NCI-H2227 treated with DMSO at 0.1 percent for 48 hours (cell line): ENCODE results near the gene FAM227A.
"Not testable (repeated sequence)": the region's sequence is repeated elsewhere in the genome, so short reads cannot be mapped to it uniquely, and the experiment has no call there.

Experiments
- DNase-seq: peaks from one replicate; lab custom pipeline; 2025; lab: John Stamatoyannopoulos, UW

The FAM227A gene

GRCh38 chr22:38657045-38657909, 1.1 kb upstream of the FAM227A start:
- no peak for DNase-seq

DNA sequence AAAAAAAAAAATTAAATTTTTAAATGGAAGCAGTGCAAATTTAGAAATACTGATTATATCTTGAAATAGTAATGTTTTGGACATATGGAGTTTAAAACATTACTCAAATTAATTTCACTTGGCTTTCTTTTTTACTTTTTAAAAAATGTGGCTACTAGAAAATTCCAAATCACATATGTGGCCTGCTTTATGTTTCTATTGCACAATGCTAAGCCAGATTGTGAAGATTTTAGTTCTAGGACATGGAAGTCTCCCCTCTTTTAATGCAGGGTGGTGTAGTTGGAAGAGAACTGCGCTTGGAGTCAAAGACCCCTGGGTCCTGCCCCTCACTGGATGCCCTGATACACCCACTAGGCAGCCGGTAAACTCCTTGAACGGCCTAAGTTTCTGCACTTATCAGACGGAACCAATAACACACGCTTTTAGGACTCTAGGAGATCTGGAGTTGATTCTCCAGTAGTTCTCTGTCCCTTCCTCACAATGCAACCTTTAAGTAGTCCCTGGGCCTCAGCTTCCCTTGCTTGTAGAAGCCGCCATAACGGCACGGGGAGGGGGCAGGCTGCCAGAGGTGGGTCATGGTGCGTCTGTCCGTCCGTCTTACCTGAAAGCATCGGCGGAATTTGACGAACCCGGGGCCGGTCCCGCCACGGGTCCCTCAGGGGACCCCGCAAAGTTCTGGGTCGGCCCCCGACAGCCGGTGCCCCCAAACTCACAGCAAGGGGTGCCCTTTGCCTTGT, 505 bp downstream of the FAM227A start:
- peak; percentile 41 for DNase-seq

- DNase-seq, result no peak
Observed at GRCh38 chr22:38653741-38654140, 2.5 kb downstream of the FAM227A start.

- DNase-seq, result no peak
Observed at GRCh38 chr22:38652859-38653258, 3.3 kb downstream of the FAM227A start.

GRCh38 chr22:38649841-38650522, 6.2 kb downstream of the FAM227A start:
- peak; percentile 3 for DNase-seq

- DNase-seq, result no peak
Observed at GRCh38 chr22:38645430-38645829, 10.8 kb downstream of the FAM227A start.

DNA sequence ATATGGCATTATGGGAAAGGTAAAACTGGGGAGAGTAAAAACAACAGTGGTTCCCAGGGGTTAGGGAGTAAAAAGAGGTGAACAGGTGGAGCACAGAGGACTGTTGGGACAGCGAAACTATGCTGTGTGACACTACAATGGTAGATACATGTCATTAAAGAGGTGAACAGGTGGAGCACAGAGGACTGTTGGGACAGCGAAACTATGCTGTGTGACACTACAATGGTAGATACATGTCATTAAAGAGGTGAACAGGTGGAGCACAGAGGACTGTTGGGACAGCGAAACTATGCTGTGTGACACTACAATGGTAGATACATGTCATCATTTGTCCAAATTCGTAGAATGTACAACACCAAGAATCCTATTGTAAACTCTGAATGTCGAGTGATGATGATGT, 11.9 kb downstream of the FAM227A start:
- DNase-seq, result not testable (repeated sequence)

- no peak for DNase-seq
Observed at GRCh38 chr22:38641476-38642040, 14.6 kb downstream of the FAM227A start.

DNA sequence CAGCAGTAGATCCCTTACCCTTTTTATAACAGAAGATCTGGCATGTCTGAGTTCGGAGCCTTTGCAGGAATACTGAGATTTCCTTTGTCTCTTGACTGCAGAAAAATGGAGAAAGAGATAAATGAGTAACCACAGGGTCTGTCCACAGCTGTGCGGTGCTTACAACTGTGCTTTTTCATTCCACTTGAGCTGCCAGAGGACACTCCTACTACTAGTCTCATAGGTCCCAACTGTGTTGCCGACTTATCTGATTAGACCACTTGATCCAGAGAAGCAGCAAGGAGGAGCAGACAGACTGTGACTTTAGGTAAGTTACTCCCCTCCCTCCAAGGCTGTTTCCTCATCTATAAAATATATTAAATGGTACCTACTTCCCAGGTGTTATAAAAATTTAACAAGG, 17.5 kb downstream of the FAM227A start:
- DNase-seq, result no peak

- DNase-seq, result no peak
Observed at GRCh38 chr22:38638216-38638615, 18.0 kb downstream of the FAM227A start.

DNA sequence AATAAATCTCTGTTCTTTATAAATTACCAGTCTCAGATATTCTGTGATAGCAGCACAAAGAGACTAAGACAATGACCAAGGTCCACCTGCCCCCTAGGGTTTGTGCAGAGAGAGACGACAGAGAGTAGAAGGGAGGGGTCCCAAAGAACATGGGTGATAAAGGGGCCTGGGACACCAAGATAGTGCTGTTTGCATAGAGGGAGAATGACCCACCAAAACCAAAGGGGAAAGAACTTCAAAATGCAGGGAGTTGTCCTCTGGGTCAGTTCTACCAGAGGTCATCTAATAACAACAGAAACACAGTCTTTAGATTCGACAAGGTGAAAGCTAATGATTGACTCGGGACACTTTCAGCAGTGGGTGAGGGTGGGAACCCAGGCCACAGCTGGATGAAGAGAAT, 23.7 kb downstream of the FAM227A start:
- no peak for DNase-seq

GRCh38 chr22:38631724-38632123, 24.5 kb downstream of the FAM227A start:
- DNase-seq, result no peak

DNA sequence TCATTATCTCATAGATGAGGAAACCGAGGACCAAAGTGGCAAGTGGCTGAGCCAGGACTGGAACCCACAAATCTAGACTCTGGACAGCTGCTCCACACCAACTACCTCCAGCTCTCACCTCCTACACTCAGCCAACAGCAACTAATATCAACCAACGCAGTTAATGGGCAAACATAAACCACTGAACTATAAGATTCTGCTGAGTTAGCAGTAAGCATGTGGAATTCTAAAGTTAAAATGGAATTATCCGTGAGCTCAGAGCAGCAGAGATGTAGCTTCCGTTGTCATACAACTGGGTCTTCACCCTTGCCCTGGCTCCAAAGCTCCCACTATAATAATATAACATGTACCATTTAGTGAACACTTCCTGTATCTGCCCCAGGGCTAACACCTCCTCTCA, 27.1 kb downstream of the FAM227A start:
- no peak for DNase-seq

DNA sequence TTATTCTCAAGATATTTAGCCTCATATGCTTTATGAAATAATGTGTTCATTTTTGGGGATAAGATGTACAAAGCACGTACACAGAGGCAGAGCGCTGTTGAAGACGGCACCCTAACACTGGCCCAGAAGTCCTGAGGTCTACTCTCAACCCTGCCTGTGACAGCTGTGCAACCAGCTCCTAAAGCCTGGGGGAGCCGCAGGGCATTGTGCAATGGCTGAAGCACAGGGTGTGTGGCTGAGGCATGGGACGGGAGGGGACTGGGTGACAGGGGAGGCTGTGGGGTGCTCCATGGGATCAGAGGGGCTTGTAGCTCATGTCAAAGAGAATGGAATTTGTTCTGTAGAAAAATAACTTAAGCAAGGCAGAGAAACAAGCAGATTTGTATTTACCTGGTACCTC, 27.7 kb downstream of the FAM227A start:
- no peak for DNase-seq

DNA sequence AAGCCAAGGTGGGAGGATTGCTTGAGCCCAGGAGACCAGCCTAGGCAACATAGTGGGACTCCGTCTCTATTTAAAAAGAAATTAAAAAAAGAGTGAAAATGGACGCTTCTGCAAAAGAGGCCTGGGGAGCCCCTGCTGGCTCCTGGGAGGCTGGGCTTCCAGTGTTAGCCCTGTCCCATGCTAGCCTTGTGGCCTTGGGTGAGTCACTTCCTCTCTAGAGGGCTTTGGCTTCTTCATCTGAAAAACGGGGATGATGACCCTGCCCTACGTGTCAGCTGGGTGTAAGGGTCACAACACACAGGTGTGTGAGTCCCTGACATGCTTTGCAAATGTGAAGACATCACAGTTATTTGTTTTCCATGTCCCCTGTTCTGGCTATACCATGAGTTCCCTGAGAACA, 32.8 kb downstream of the FAM227A start:
- DNase-seq, result no peak

- DNase-seq, result no peak
Observed at GRCh38 chr22:38618682-38619081, 37.5 kb downstream of the FAM227A start.

DNA sequence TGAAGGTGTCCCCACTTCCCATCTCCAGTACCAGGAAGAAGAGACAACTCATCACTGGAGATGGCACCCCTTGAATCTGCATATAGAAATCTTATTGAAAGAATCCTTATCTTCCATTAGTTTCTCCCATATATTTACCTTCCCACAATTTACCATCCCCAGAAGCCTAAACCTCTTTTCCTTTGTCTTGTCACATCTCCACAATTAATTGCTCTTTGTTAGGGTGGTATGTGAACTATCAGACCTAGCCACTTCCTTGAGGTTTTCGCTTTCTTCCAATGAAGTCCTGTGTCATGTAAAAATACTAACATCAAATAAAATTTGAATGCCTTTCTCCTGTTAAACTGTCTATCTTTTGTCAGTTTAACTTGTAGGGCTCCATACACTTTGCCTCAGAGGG, 37.9 kb downstream of the FAM227A start:
- DNase-seq, result no peak

- DNase-seq, result not testable (repeated sequence)
Observed at GRCh38 chr22:38615064-38615405, 41.2 kb downstream of the FAM227A start.

DNA sequence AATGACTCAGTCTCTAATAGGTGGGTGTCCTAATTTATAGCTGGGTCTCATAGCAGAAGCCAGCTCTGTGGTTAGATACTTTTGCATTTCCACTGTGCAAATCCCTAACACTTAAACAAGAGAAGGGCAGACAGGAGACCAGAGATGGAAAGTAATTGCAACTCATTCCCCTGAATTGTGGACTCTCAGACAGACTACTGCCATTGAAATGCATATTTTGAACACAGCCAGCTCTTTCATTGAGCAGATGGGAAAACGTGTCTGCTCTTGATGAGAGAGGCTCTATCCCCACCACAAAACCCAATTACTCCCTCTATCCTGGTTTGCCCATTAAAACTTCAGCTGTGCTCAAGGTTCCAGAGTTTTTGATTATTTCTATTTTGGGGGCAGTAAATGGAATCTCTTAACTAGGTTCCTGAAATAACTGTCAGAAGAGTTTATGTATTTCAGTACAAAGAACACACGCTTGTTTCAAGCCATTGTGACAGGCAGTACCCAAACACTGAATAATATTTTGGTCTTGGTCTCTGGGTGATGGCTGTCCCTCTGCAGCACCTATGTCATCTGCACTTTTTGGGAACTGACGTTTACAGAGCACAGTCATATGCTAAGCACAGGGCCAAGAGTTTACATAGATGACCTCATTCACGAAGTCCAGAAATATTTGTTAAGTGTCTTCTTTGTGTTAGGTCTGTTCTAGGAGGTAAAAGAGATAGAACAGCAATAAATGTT, 41.7 kb downstream of the FAM227A start:
- no peak for DNase-seq

DNA sequence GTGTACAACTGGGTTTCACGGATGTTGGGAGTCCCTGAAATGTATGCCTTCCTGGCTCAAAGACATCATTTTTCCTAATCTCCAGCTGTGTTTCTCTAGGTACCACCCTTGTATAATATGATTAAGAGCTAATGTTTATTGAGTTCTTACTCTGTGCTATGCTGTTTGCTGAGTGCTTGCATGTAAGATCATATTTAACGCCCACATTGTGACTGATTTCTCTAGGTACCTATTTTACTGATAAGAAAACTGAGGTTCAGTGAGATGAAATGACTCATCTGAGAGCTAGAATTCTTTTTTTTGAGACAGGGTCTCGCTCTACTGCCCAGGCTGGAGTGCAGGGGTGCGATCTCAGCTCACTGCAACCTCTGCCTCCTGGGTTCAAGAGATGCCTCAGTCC, 42.6 kb downstream of the FAM227A start:
- no peak for DNase-seq

- DNase-seq, result no peak
Observed at GRCh38 chr22:38612217-38613006, 43.8 kb downstream of the FAM227A start.
